Spleen (tissue), 7 donors: Measurements from ENCODE around the gene AGAP2.

Source experiments
- CTCF ChIP-seq, 11 experiments: fragments of 200-600 bp in 7 of 11; fragments of 450-650 bp in 4 of 11; sonication (generic) in 4 of 11; IDR thresholded peaks in 8 of 11; conservative IDR thresholded peaks in 3 of 11; 1 replicate in 7 of 11; 2 replicates in 4 of 11; pipeline versions ENCODE4 v1.4.0 to v1.8.0; 2016 to 2021; ENCODE audit warnings: antibody characterized with exemption in 11 of 11, inconsistent platforms in 4 of 11, mild to moderate bottlenecking in 1 of 11
- POLR2A ChIP-seq, 3 donors: fragments of 450-650 bp; IDR thresholded peaks; one replicate each; pipeline ENCODE4 v1.5.1; 2017; ENCODE audit warnings: antibody characterized with exemption in 3 of 3, mild to moderate bottlenecking in 1 of 3
- POLR2AphosphoS5 ChIP-seq, 3 donors: sonication (generic); formaldehyde crosslinking; IDR thresholded peaks; one replicate each; pipeline ENCODE4 v1.5.1; 2017; ENCODE audit warnings: antibody characterized with exemption in 3 of 3
- donor health status: DM: no; HTN: no; CAD: no; lungs with moderate emphysema.
- donor health status: DM: no; HTN: no; CAD: no.
- donor health status: DM: no; HTN: no; CAD: no.

- no peak for TF ChIP-seq CTCF (IDR thresholded peaks at IDR 0.05 in 8 of 11, conservative IDR thresholded peaks at IDR 0.05 in 3 of 11)
- TF ChIP-seq POLR2A (IDR thresholded peaks at IDR 0.05) = no peak
- TF ChIP-seq POLR2AphosphoS5 (IDR thresholded peaks at IDR 0.05) = no peak
Observed at GRCh38 chr12:57755194-57755453, 16.6 kb upstream of the AGAP2 start.
